ENCODE results near the gene EPB41. TPM values are rescaled to one million over a fixed set of nuclear protein-coding genes. Genes with fewer than 3 reads are reported as not detected.

EPB41 gene
- total and polyA plus RNA-seq, 2 experiments from 2014 or later: 26.8 to 112 TPM

DNA sequence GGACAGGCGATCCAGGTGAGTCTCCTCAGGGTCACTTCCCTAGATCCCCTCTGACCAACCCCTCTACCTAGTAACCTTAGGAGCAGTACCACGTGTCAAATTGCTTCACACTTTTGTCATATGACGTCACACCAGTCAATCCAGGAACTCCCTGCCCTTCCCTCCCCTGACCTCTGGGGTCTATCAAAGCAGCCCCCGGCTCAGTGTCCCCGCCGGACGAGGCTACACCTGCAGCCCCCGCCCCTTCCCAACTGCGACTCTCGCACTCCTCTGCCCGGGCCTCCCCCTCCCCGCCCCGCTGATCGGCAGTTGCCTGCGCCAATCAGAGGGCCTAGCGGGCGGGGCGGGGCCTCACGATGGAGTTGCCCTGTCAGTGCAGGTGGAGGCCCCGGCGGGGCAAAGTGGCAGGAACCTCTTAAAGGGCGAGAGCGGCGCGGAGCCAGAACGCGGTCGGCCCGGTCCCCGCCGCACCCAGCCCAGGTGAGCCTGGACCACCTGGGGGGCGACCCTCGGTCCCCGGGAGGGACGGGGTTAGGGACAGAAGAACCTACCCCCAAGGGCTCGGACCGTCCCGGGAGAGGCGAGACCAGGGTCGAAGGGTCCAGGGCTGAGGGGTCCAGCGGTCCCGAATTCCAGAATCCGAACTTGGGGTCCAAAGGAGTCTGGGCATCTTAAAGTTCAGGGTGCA lies 27.5 kb upstream of the EPB41 start:
- peak; percentile 62 for ATAC-seq
- no peaks in the 10 kb centered on the region for H3K36me3 ChIP-seq (ENCODE audit: insufficient read depth)
- peak overlapping the region; percentile 95 for H3K4me3 ChIP-seq
- DNase-seq (ENCODE audit: low spot score): peak; percentile 96
- H2AFZ ChIP-seq: peak overlapping the region; percentile 92
- no peaks in the 10 kb centered on the region for H3K79me2 ChIP-seq (replicated peaks; ENCODE audit: insufficient read depth)
- peaks cover 34% of the 10 kb centered on the region for H3K4me1 ChIP-seq (ENCODE audit: insufficient read depth)
- H3K27ac ChIP-seq (ENCODE audit: low read depth): no peak overlapping the region
- peak overlapping the region; percentile 79 for H3K4me3 Mint-ChIP-seq
- H3K9me3 Mint-ChIP-seq: no peaks in the 10 kb centered on the region; the same call in 2 of the 3 replicates
- H3K27me3 ChIP-seq (ENCODE audit: insufficient read depth): peaks cover 16% of the 10 kb centered on the region; the same call in 1 of the 2 replicates
- H3K36me3 Mint-ChIP-seq (ENCODE audit: low read depth): no peaks in the 10 kb centered on the region
- H3K9me2 ChIP-seq (ENCODE audit: insufficient read depth): no peaks in the 10 kb centered on the region
- H3F3A ChIP-seq (replicated peaks; ENCODE audit: low read depth): peaks cover 11% of the 10 kb centered on the region
- no peak overlapping the region for H3K27ac Mint-ChIP-seq
- peak overlapping the region; percentile 81 for H3K4me2 ChIP-seq
- peak; percentile 95 for TF ChIP-seq CREB1 (CRISPR knock-in tag; IDR thresholded peaks at IDR 0.05; ENCODE audit: low read depth)
- no peak for TF ChIP-seq ZNF331 (CRISPR knock-in tag; IDR thresholded peaks at IDR 0.05; ENCODE audit: low read depth)
- TF ChIP-seq, protein P1, sequence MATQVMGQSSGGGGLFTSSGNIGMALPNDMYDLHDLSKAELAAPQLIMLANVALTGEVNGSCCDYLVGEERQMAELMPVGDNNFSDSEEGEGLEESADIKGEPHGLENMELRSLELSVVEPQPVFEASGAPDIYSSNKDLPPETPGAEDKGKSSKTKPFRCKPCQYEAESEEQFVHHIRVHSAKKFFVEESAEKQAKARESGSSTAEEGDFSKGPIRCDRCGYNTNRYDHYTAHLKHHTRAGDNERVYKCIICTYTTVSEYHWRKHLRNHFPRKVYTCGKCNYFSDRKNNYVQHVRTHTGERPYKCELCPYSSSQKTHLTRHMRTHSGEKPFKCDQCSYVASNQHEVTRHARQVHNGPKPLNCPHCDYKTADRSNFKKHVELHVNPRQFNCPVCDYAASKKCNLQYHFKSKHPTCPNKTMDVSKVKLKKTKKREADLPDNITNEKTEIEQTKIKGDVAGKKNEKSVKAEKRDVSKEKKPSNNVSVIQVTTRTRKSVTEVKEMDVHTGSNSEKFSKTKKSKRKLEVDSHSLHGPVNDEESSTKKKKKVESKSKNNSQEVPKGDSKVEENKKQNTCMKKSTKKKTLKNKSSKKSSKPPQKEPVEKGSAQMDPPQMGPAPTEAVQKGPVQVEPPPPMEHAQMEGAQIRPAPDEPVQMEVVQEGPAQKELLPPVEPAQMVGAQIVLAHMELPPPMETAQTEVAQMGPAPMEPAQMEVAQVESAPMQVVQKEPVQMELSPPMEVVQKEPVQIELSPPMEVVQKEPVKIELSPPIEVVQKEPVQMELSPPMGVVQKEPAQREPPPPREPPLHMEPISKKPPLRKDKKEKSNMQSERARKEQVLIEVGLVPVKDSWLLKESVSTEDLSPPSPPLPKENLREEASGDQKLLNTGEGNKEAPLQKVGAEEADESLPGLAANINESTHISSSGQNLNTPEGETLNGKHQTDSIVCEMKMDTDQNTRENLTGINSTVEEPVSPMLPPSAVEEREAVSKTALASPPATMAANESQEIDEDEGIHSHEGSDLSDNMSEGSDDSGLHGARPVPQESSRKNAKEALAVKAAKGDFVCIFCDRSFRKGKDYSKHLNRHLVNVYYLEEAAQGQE (IDR thresholded peaks at IDR 0.05; ENCODE audit: unreplicated experiment): no peak
- TF ChIP-seq, protein P2, sequence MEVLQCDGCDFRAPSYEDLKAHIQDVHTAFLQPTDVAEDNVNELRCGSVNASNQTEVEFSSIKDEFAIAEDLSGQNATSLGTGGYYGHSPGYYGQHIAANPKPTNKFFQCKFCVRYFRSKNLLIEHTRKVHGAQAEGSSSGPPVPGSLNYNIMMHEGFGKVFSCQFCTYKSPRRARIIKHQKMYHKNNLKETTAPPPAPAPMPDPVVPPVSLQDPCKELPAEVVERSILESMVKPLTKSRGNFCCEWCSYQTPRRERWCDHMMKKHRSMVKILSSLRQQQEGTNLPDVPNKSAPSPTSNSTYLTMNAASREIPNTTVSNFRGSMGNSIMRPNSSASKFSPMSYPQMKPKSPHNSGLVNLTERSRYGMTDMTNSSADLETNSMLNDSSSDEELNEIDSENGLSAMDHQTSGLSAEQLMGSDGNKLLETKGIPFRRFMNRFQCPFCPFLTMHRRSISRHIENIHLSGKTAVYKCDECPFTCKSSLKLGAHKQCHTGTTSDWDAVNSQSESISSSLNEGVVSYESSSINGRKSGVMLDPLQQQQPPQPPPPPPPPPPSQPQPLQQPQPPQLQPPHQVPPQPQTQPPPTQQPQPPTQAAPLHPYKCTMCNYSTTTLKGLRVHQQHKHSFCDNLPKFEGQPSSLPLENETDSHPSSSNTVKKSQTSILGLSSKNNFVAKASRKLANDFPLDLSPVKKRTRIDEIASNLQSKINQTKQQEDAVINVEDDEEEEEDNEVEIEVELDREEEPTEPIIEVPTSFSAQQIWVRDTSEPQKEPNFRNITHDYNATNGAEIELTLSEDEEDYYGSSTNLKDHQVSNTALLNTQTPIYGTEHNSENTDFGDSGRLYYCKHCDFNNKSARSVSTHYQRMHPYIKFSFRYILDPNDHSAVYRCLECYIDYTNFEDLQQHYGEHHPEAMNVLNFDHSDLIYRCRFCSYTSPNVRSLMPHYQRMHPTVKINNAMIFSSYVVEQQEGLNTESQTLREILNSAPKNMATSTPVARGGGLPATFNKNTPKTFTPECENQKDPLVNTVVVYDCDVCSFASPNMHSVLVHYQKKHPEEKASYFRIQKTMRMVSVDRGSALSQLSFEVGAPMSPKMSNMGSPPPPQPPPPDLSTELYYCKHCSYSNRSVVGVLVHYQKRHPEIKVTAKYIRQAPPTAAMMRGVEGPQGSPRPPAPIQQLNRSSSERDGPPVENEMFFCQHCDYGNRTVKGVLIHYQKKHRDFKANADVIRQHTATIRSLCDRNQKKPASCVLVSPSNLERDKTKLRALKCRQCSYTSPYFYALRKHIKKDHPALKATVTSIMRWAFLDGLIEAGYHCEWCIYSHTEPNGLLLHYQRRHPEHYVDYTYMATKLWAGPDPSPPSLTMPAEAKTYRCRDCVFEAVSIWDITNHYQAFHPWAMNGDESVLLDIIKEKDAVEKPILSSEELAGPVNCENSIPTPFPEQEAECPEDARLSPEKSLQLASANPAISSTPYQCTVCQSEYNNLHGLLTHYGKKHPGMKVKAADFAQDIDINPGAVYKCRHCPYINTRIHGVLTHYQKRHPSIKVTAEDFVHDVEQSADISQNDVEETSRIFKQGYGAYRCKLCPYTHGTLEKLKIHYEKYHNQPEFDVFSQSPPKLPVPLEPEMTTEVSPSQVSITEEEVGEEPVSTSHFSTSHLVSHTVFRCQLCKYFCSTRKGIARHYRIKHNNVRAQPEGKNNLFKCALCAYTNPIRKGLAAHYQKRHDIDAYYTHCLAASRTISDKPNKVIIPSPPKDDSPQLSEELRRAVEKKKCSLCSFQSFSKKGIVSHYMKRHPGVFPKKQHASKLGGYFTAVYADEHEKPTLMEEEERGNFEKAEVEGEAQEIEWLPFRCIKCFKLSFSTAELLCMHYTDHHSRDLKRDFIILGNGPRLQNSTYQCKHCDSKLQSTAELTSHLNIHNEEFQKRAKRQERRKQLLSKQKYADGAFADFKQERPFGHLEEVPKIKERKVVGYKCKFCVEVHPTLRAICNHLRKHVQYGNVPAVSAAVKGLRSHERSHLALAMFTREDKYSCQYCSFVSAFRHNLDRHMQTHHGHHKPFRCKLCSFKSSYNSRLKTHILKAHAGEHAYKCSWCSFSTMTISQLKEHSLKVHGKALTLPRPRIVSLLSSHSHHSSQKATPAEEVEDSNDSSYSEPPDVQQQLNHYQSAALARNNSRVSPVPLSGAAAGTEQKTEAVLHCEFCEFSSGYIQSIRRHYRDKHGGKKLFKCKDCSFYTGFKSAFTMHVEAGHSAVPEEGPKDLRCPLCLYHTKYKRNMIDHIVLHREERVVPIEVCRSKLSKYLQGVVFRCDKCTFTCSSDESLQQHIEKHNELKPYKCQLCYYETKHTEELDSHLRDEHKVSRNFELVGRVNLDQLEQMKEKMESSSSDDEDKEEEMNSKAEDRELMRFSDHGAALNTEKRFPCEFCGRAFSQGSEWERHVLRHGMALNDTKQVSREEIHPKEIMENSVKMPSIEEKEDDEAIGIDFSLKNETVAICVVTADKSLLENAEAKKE (CRISPR knock-in tag; IDR thresholded peaks at IDR 0.05): no peak
- TF ChIP-seq EZH2 (IDR thresholded peaks at IDR 0.05; ENCODE audit: low read depth, unreplicated experiment): no peak
- TF ChIP-seq, protein P3, sequence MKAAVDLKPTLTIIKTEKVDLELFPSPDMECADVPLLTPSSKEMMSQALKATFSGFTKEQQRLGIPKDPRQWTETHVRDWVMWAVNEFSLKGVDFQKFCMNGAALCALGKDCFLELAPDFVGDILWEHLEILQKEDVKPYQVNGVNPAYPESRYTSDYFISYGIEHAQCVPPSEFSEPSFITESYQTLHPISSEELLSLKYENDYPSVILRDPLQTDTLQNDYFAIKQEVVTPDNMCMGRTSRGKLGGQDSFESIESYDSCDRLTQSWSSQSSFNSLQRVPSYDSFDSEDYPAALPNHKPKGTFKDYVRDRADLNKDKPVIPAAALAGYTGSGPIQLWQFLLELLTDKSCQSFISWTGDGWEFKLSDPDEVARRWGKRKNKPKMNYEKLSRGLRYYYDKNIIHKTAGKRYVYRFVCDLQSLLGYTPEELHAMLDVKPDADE (IDR thresholded peaks at IDR 0.05): no peak
- TF ChIP-seq NANOG (IDR thresholded peaks at IDR 0.05; ENCODE audit: borderline replicate concordance): no peak
- TF ChIP-seq, protein P4, sequence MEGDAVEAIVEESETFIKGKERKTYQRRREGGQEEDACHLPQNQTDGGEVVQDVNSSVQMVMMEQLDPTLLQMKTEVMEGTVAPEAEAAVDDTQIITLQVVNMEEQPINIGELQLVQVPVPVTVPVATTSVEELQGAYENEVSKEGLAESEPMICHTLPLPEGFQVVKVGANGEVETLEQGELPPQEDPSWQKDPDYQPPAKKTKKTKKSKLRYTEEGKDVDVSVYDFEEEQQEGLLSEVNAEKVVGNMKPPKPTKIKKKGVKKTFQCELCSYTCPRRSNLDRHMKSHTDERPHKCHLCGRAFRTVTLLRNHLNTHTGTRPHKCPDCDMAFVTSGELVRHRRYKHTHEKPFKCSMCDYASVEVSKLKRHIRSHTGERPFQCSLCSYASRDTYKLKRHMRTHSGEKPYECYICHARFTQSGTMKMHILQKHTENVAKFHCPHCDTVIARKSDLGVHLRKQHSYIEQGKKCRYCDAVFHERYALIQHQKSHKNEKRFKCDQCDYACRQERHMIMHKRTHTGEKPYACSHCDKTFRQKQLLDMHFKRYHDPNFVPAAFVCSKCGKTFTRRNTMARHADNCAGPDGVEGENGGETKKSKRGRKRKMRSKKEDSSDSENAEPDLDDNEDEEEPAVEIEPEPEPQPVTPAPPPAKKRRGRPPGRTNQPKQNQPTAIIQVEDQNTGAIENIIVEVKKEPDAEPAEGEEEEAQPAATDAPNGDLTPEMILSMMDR (conservative IDR thresholded peaks at IDR 0.05; ENCODE audit: low read depth in 2 of 2): no peak
- no peak for TF ChIP-seq EZH2phosphoT487 (IDR thresholded peaks at IDR 0.05; ENCODE audit: unreplicated experiment)
- TF ChIP-seq ZNF114 (CRISPR knock-in tag; IDR thresholded peaks at IDR 0.05): no peak
- peak; percentile 20; the same call in 1 of the 2 replicates for TF ChIP-seq POLR2AphosphoS5 (IDR thresholded peaks at IDR 0.05; ENCODE audit: low read depth)
- TF ChIP-seq STAT1 (IDR thresholded peaks at IDR 0.05; ENCODE audit: unreplicated experiment): no peak
- H3K4me1 Mint-ChIP-seq: peaks cover 44% of the 10 kb centered on the region
- peaks cover 38% of the 10 kb centered on the region for H3K27me3 Mint-ChIP-seq (ENCODE audit: insufficient read depth, low read depth, poor library complexity)
- H4K20me1 ChIP-seq (replicated peaks; ENCODE audit: insufficient read depth): no peaks in the 10 kb centered on the region
